ENCODE results near the gene PPIL6. TPM values are rescaled to one million over a fixed set of nuclear protein-coding genes. Genes with fewer than 3 reads are reported as not detected.

PPIL6 gene
- total RNA-seq, 1 experiment from 2014 or later: 0.62 TPM

DNA sequence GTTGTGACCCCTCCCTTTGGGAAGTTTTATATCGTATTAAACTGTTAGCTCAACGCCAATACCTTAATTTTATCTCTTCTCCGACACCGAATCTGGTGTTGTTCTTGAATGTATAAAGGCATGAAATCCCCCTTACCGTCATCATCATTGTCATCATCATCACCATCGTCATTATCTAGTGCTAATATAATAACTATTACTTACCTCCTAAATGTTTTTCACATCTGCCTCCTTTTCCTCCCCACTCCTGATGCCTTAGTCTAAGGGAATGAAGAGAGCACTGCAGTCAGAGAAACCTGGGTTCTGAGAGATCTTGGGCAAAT lies 43.3 kb upstream of the PPIL6 start:
- Histone ChIP-seq H3F3A (ENCODE audit: low read length, unreplicated experiment) (peaks cover 4% of the 10 kb centered on the region), H3K9me2 (replicated peaks; ENCODE audit: low read length) (no peaks in the 10 kb centered on the region), H2AFZ (ENCODE audit: low read length) (peak overlapping the region; percentile 89), H3K4me1 (ENCODE audit: insufficient read depth, low read length) (peaks cover 42% of the 10 kb centered on the region), H3K27me3 (ENCODE audit: low read length) (no peaks in the 10 kb centered on the region), H3K4me2 (ENCODE audit: low read length) (peak overlapping the region; percentile 83), H3K36me3 (ENCODE audit: low read depth, low read length) (peaks cover 14% of the 10 kb centered on the region; the same call in 1 of the 2 replicates), H3K27ac (ENCODE audit: low read length) (no peak overlapping the region), H3K4me3 (ENCODE audit: low read length) (peak overlapping the region; percentile 61), H3K9me3 (ENCODE audit: low read length) (no peaks in the 10 kb centered on the region), H4K20me1 (ENCODE audit: low read length) (0 out of 2 replicates have a peak, but pooled peaks cover 2% of the 10 kb centered on the region), H3K9ac (ENCODE audit: low read length) (peak overlapping the region; percentile 15; the same call in 1 of the 2 replicates), H3K79me2 (ENCODE audit: low read length) (peaks cover 40% of the 10 kb centered on the region)
- CTCF ChIA-PET: no interaction called here
- POLR2A ChIA-PET (ENCODE audit: unreplicated experiment): no interaction called here
- DNase-seq (no peak), ATAC-seq (no peak)
- no TSS peak for BruUV-seq (replicated peaks)
- intact Hi-C loops (cut with micrococcal nuclease): loop anchor here (5.0 kb wide), 1 partner anchor 39 kb away; no protein-coding TSS in a partner anchor
- TF ChIP-seq EZH2 (IDR thresholded peaks at IDR 0.05; ENCODE audit: low read length, unreplicated experiment): no peak
- TF ChIP-seq, protein P1, sequence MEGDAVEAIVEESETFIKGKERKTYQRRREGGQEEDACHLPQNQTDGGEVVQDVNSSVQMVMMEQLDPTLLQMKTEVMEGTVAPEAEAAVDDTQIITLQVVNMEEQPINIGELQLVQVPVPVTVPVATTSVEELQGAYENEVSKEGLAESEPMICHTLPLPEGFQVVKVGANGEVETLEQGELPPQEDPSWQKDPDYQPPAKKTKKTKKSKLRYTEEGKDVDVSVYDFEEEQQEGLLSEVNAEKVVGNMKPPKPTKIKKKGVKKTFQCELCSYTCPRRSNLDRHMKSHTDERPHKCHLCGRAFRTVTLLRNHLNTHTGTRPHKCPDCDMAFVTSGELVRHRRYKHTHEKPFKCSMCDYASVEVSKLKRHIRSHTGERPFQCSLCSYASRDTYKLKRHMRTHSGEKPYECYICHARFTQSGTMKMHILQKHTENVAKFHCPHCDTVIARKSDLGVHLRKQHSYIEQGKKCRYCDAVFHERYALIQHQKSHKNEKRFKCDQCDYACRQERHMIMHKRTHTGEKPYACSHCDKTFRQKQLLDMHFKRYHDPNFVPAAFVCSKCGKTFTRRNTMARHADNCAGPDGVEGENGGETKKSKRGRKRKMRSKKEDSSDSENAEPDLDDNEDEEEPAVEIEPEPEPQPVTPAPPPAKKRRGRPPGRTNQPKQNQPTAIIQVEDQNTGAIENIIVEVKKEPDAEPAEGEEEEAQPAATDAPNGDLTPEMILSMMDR (conservative IDR thresholded peaks at IDR 0.05; ENCODE audit: low read depth, low read length): no peak
- no peak for TF ChIP-seq EZH2phosphoT487 (IDR thresholded peaks at IDR 0.05; ENCODE audit: borderline replicate concordance, low read length)

DNA sequence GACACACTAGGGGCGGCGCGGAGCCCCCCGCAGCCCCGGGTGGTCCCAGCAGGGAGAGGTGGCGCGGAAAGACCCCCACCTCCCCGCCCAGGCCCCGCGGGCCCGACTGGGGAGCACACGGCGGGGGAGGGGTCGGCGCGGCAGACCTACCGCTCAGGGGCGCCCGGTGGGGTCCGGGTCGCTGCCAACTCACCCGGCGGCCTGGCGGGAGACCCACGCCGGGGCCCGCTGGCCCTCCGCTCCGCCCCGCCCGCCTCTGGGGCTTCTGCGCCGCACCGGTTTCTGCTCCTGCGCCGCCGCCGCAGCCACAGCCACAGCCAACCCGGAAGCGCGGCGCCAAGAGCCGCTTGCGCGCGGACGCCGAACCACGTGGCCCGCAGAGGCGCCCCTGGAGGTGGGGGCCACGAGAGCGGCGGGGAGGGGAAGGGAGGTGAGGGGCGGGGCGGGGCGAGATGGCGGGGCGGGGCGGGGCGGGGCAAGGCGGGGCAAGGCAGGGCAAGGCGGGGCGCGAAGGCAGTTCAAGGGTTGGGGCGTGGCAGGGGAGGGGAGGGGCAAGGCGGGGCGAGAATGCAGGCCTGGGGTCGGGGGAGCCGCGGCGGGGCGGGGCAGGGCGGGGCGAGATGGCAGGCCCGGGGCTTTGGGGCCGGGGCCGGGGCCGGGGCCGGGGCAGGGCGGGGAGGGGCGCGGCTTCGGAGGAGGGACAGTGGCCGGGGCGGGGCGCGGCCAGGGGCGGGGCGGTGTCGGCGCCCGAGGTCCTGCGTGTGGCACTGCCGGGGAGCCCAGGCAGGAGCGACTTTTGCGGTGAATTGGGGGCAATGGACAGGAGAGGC lies 42.7 kb upstream of the PPIL6 start, which contains the start of gene ZBTB24:
TSS of gene ZBTB24 (minus strand) at position 315 of the 830 bp plus-strand sequence. CDS start 1,193 bp downstream, outside the sequence.
- BruUV-seq (replicated peaks): no TSS peak
- H3K9me2 ChIP-seq (replicated peaks; ENCODE audit: low read length): no peaks in the 10 kb centered on the region
- peak within 1 kb of the TSS; percentile 36 for H3K27ac ChIP-seq (ENCODE audit: low read length)
- peak within 1 kb of the TSS; percentile 89 for H2AFZ ChIP-seq (ENCODE audit: low read length)
- peak; percentile 84 for DNase-seq
- peaks cover 42% of the 10 kb centered on the region for H3K4me1 ChIP-seq (ENCODE audit: insufficient read depth, low read length)
- POLR2A ChIA-PET (ENCODE audit: unreplicated experiment): no interaction called here
- no peaks in the 10 kb centered on the region for H3K27me3 ChIP-seq (ENCODE audit: low read length)
- H3K9me3 ChIP-seq (ENCODE audit: low read length): no peaks in the 10 kb centered on the region
- H3K4me3 ChIP-seq (ENCODE audit: low read length): peak within 1 kb of the TSS; percentile 90
- H3K36me3 ChIP-seq (ENCODE audit: low read depth, low read length): peaks cover 14% of the 10 kb centered on the region
- TF ChIP-seq, protein P1 (conservative IDR thresholded peaks at IDR 0.05; ENCODE audit: low read depth, low read length): no peak
- no peak for TF ChIP-seq EZH2 (IDR thresholded peaks at IDR 0.05; ENCODE audit: low read length, unreplicated experiment)
- TF ChIP-seq EZH2phosphoT487 (IDR thresholded peaks at IDR 0.05; ENCODE audit: borderline replicate concordance, low read length): no peak
- intact Hi-C loops (cut with micrococcal nuclease): loop anchor here (5.0 kb wide), 1 partner anchor 39 kb away; no protein-coding TSS in a partner anchor
- 0 out of 2 replicates have a peak, but pooled peaks cover 2% of the 10 kb centered on the region for H4K20me1 ChIP-seq (ENCODE audit: low read length)
- peak; percentile 71 for ATAC-seq
- peak within 1 kb of the TSS; percentile 93 for H3K4me2 ChIP-seq (ENCODE audit: low read length)
- peak within 1 kb of the TSS; percentile 95 for H3K9ac ChIP-seq (ENCODE audit: low read length)
- CTCF ChIA-PET: no interaction called here
- H3K79me2 ChIP-seq (ENCODE audit: low read length): peaks cover 45% of the 10 kb centered on the region
- H3F3A ChIP-seq (ENCODE audit: low read length, unreplicated experiment): peaks cover 4% of the 10 kb centered on the region
